ENCODE results near the gene GRIN2C.
"Not testable (repeated sequence)": the region's sequence is repeated elsewhere in the genome, so short reads cannot be mapped to it uniquely, and the experiment has no call there.

GRIN2C gene

GRCh38 chr17:74873874-74874614, 14.4 kb upstream of the GRIN2C start:
- DNase-seq (ENCODE audit: low read depth), result no peak
- TF ChIP-seq, protein P1, sequence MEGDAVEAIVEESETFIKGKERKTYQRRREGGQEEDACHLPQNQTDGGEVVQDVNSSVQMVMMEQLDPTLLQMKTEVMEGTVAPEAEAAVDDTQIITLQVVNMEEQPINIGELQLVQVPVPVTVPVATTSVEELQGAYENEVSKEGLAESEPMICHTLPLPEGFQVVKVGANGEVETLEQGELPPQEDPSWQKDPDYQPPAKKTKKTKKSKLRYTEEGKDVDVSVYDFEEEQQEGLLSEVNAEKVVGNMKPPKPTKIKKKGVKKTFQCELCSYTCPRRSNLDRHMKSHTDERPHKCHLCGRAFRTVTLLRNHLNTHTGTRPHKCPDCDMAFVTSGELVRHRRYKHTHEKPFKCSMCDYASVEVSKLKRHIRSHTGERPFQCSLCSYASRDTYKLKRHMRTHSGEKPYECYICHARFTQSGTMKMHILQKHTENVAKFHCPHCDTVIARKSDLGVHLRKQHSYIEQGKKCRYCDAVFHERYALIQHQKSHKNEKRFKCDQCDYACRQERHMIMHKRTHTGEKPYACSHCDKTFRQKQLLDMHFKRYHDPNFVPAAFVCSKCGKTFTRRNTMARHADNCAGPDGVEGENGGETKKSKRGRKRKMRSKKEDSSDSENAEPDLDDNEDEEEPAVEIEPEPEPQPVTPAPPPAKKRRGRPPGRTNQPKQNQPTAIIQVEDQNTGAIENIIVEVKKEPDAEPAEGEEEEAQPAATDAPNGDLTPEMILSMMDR (IDR thresholded peaks at IDR 0.05; ENCODE audit: insufficient read depth, low read depth, low read length, missing control alignments), result no peak
- H3K4me3 ChIP-seq (ENCODE audit: low read length), result peak overlapping the region; percentile 90

- H3K4me3 ChIP-seq (ENCODE audit: low read length), result peak overlapping the region; percentile 90
- DNase-seq (ENCODE audit: low read depth), result peak; percentile 100
- TF ChIP-seq, protein P1 (IDR thresholded peaks at IDR 0.05; ENCODE audit: insufficient read depth, low read depth, low read length, missing control alignments), result no peak
These were observed 13.6 kb upstream of the GRIN2C start for GRCh38 chr17:74873037-74873873.

DNA sequence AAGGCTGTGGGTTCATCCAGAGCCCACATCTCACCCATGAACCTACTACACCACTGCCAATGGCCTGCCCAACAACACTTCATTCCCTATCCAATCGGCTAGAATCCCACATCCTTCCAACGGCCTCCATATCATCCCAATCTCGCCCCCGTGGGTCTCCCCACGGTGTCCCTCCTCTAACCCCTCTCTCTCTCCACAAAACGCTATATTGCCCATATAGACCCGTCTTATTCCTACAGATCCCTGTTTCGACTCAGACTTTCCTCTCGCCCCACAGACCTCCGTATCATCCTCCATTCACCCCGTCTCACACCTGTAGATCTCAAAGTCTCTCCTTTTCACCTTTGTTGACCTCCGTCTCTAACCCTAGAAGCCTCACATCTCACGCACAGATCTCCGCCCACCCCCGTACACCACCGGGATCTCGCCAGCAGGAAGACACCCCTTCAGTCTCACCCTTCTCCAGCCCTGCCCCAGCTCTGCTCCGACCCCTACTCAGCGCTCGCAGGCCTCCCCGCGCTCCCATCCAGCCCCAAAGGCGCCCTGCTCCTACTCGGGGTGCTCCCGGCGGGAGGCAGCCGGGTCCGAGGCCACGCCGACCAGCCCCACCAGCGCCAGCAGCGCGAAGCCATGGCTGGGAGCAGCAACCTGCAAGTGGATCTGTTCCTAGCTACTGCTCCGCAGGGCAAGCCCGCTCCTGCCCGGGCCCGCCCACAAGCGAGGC, 12.8 kb upstream of the GRIN2C start, which contains the start of gene FDXR:
Gene FDXR (minus strand): TSS at position 682 of the 724 bp plus-strand sequence. CDS start 50 bp downstream, at position 632.
- H3K4me3 ChIP-seq (ENCODE audit: low read length), result peak within 1 kb of the TSS; percentile 90
- TF ChIP-seq, protein P1 (IDR thresholded peaks at IDR 0.05; ENCODE audit: insufficient read depth, low read depth, low read length, missing control alignments), result no peak
- no peak for DNase-seq (ENCODE audit: low read depth)

DNA sequence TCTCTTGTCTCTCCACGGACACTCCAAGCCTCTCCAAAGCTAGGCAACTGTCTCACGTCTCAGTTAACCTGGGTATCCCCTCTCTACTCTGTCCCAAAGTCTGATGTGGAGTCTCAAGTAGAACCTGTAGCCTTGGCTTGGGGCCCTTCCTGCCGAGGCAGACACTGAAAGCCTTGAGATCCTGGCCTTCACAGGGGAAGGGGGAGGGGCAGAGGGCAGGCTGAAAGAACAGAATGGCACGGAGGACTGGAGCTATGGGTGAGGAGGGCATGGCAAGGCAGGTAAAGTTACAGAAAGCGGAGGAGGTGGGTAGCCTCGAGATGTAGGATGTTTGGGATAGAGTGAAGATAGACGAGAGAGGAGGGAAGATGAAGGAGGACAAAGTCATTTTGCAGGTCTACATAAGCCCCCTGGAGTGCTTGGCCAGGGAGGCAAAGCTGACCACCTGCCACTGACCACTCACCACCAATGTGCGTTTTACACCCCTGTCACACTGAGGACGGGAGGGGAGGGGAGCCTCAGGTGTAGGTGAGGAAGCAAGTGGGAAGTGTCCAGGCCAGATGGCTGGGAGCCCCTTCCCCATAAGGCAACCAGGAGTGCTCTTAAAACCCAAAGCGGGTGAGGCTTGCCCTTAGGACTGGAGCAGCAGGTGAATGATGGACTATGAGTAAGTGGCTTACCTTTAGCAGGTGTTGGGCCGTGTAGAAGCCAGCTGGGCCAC, 11.8 kb upstream of the GRIN2C start:
- TF ChIP-seq, protein P1 (IDR thresholded peaks at IDR 0.05; ENCODE audit: insufficient read depth, low read depth, low read length, missing control alignments), result no peak
- peak overlapping the region; percentile 87 for H3K4me3 ChIP-seq (ENCODE audit: low read length)
- no peak for DNase-seq (ENCODE audit: low read depth)

GRCh38 chr17:74870512-74870911, 10.8 kb upstream of the GRIN2C start:
- no peak overlapping the region for H3K4me3 ChIP-seq (ENCODE audit: low read length)
- DNase-seq (ENCODE audit: low read depth), result peak; percentile 54
- TF ChIP-seq, protein P1 (IDR thresholded peaks at IDR 0.05; ENCODE audit: insufficient read depth, low read depth, low read length, missing control alignments), result no peak

- DNase-seq (ENCODE audit: low read depth); H3K4me3 ChIP-seq (ENCODE audit: low read length): not testable (repeated sequence)
These were observed 10.3 kb upstream of the GRIN2C start for GRCh38 chr17:74870028-74870427.

Measured in epithelial cell of esophagus (primary cell).